HepG2 (cell line): ENCODE measurements around the gene LOC128125822.

Source experiments
- CREB1 ChIP-seq, 2 experiments: fragments of 450-650 bp in 1 of 2; IDR thresholded peaks; 2 replicates each; pipeline ENCODE4 v1.6.1; 2016 to 2017; ENCODE audit warnings: control low read depth in 1 of 2, mild to moderate bottlenecking in 1 of 2, missing compliant biosample characterization in 1 of 2, missing genetic modification characterization in 1 of 2
- HOXA9 ChIP-seq: sonication (generic); formaldehyde crosslinking; IDR thresholded peaks from 2 replicates; pipeline ENCODE4 v1.8.1; 2022; ENCODE audit warnings: missing genetic modification reagents, mild to moderate bottlenecking, moderate library complexity, borderline replicate concordance
- MBD4 ChIP-seq: IDR thresholded peaks from 2 replicates; pipeline ENCODE4 v1.6.1; 2012; ENCODE audit warnings: low read length, inconsistent platforms, borderline replicate concordance
- MXI1 ChIP-seq: IDR thresholded peaks from 3 replicates; pipeline ENCODE4 v1.6.1; 2012; ENCODE audit warnings: low read depth, low read length, inconsistent platforms, borderline replicate concordance
- POLR2AphosphoS5 ChIP-seq: IDR thresholded peaks from 2 replicates; pipeline ENCODE4 v1.6.1; 2012; ENCODE audit warnings: low read depth, low read length
- SP1 ChIP-seq, 2 experiments: fragments of 450-650 bp in 1 of 2; sonication (generic) in 1 of 2; formaldehyde crosslinking in 1 of 2; IDR thresholded peaks; 2 replicates each; pipeline versions ENCODE4 v1.4.0 to v1.6.1; 2016 to 2020; ENCODE audit warnings: missing genetic modification reagents in 1 of 2
- SP4 ChIP-seq: sonication (generic); formaldehyde crosslinking; IDR thresholded peaks from 2 replicates; pipeline ENCODE4 v1.8.1; 2023; ENCODE audit warnings: mild to moderate bottlenecking, missing genetic modification reagents
- SRSF4 ChIP-seq: fragments of 200-400 bp; formaldehyde crosslinking; IDR thresholded peaks from one replicate; pipeline ENCODE4 v1.6.1; 2018; ENCODE audit warnings: mild to moderate bottlenecking, low read depth, low read length, moderate library complexity; ENCODE audit not compliant: poor library complexity, severe bottlenecking
- ZFP62 ChIP-seq: sonication (generic); formaldehyde crosslinking; IDR thresholded peaks from 2 replicates; pipeline ENCODE4 v1.4.0; 2020; ENCODE audit warnings: missing genetic modification reagents
- ZNF20 ChIP-seq: sonication (generic); formaldehyde crosslinking; IDR thresholded peaks from 2 replicates; pipeline ENCODE4 v1.4.0; 2020; ENCODE audit warnings: mild to moderate bottlenecking, moderate library complexity, missing genetic modification reagents
- ZNF350 ChIP-seq: sonication (generic); formaldehyde crosslinking; IDR thresholded peaks from 2 replicates; pipeline ENCODE4 v1.4.0; 2020; ENCODE audit warnings: mild to moderate bottlenecking, low read depth, missing genetic modification reagents, borderline replicate concordance
- ZNF354B ChIP-seq: sonication (generic); formaldehyde crosslinking; IDR thresholded peaks from 2 replicates; pipeline ENCODE4 v1.8.0; 2022; ENCODE audit warnings: mild to moderate bottlenecking, missing genetic modification reagents
- ZNF460 ChIP-seq: sonication (generic); formaldehyde crosslinking; IDR thresholded peaks from 2 replicates; pipeline ENCODE4 v1.5.1; 2020; ENCODE audit warnings: missing genetic modification reagents, mild to moderate bottlenecking, borderline replicate concordance
- ZNF503 ChIP-seq: sonication (generic); formaldehyde crosslinking; IDR thresholded peaks from 2 replicates; pipeline ENCODE4 v1.4.0; 2020; ENCODE audit warnings: missing genetic modification reagents
- ZNF670 ChIP-seq: sonication (generic); formaldehyde crosslinking; IDR thresholded peaks from 2 replicates; pipeline ENCODE4 v1.8.0; 2022; ENCODE audit warnings: mild to moderate bottlenecking, missing genetic modification reagents, borderline replicate concordance
- ZNF746 ChIP-seq: sonication (generic); formaldehyde crosslinking; IDR thresholded peaks from 2 replicates; pipeline ENCODE4 v1.8.0; 2022; ENCODE audit warnings: mild to moderate bottlenecking, missing genetic modification reagents
- TF ChIP-seq, protein P1 (sequence below): IDR thresholded peaks from 2 replicates; pipeline ENCODE4 v1.6.1; 2018; ENCODE audit warnings: missing genetic modification reagents, mild to moderate bottlenecking, missing compliant biosample characterization
- TF ChIP-seq, protein P2 (sequence below): sonication (generic); formaldehyde crosslinking; IDR thresholded peaks from 2 replicates; pipeline ENCODE4 v1.8.0; 2023; ENCODE audit warnings: mild to moderate bottlenecking, missing genetic modification reagents
- TF ChIP-seq, protein P3 (sequence below): sonication (generic); formaldehyde crosslinking; IDR thresholded peaks from 2 replicates; pipeline ENCODE4 v1.4.0; 2020; ENCODE audit warnings: missing genetic modification reagents
- TF ChIP-seq, protein P4 (sequence below): sonication (generic); formaldehyde crosslinking; IDR thresholded peaks from 2 replicates; pipeline ENCODE4 v1.5.1; 2020; ENCODE audit warnings: mild to moderate bottlenecking, missing genetic modification reagents, borderline replicate concordance
- TF ChIP-seq, protein P5 (sequence below): sonication (generic); formaldehyde crosslinking; IDR thresholded peaks from 2 replicates; pipeline ENCODE4 v1.4.0; 2020; ENCODE audit warnings: low read depth, mild to moderate bottlenecking, missing genetic modification reagents

Gene LOC128125822

DNA sequence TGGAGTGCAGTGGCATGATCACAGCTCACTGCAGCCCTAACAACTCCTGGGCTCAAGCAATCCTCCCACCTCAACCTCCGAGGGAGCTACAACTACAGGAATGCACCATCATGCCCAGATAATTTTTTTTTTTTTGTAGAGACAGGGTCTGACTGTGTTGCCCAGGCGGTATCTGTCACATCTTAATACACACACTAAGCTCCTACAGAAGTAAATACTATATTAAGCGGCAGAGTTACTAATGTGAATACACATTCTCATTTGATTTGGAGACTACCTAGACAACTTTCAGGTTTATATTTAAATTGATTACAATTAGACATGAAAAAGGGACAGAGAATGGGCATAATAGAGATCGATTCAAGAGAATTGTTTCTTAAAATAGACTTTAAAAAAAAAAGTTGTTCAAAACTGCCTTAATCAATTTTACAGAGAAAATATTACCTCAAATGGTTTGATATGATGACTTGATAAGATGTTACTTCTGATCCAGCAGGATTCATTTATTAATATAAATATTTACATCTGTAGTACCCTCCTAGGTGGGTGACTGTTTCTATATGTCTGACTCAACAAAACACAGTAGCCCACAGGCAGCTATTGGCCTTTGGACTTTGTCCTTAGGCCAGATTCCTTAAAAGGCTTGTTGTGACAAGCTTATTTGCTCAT is 7.1 kb upstream of the LOC128125822 start (continued):
- TF ChIP-seq ZNF350 (CRISPR knock-in tag) (no peak), ZNF670 (no peak; the same call in 1 of the 2 replicates), ZNF460 (no peak), MBD4 (no peak), HOXA9 (no peak), SP4 (CRISPR knock-in tag) (no peak), ZNF20 (CRISPR knock-in tag) (no peak), ZNF354B (CRISPR knock-in tag) (no peak), MXI1 (no peak), ZNF746 (no peak), POLR2AphosphoS5 (peak; percentile 69), SRSF4 (no peak), CREB1 (IDR thresholded peaks at IDR 0.05) (no peak), CREB1 (CRISPR knock-in tag; IDR thresholded peaks at IDR 0.05) (peak; percentile 73; the same call in 1 of the 2 replicates), ZFP62 (CRISPR knock-in tag) (no peak), ZNF503 (CRISPR knock-in tag) (peak; percentile 63; the same call in 1 of the 2 replicates), SP1 (IDR thresholded peaks at IDR 0.05) (no peak), SP1 (CRISPR knock-in tag; IDR thresholded peaks at IDR 0.05) (no peak)
- TF ChIP-seq, protein P1, sequence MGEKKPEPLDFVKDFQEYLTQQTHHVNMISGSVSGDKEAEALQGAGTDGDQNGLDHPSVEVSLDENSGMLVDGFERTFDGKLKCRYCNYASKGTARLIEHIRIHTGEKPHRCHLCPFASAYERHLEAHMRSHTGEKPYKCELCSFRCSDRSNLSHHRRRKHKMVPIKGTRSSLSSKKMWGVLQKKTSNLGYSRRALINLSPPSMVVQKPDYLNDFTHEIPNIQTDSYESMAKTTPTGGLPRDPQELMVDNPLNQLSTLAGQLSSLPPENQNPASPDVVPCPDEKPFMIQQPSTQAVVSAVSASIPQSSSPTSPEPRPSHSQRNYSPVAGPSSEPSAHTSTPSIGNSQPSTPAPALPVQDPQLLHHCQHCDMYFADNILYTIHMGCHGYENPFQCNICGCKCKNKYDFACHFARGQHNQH, result peak; percentile 58
- TF ChIP-seq, protein P2, sequence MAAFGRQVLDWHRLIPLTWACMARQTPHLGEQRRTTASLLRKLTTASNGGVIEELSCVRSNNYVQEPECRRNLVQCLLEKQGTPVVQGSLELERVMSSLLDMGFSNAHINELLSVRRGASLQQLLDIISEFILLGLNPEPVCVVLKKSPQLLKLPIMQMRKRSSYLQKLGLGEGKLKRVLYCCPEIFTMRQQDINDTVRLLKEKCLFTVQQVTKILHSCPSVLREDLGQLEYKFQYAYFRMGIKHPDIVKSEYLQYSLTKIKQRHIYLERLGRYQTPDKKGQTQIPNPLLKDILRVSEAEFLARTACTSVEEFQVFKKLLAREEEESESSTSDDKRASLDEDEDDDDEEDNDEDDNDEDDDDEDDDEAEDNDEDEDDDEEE (CRISPR knock-in tag), result no peak
- TF ChIP-seq, protein P3, sequence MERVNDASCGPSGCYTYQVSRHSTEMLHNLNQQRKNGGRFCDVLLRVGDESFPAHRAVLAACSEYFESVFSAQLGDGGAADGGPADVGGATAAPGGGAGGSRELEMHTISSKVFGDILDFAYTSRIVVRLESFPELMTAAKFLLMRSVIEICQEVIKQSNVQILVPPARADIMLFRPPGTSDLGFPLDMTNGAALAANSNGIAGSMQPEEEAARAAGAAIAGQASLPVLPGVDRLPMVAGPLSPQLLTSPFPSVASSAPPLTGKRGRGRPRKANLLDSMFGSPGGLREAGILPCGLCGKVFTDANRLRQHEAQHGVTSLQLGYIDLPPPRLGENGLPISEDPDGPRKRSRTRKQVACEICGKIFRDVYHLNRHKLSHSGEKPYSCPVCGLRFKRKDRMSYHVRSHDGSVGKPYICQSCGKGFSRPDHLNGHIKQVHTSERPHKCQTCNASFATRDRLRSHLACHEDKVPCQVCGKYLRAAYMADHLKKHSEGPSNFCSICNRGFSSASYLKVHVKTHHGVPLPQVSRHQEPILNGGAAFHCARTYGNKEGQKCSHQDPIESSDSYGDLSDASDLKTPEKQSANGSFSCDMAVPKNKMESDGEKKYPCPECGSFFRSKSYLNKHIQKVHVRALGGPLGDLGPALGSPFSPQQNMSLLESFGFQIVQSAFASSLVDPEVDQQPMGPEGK (CRISPR knock-in tag), result 0 out of 2 replicates have a peak, but pooled peaks have one; percentile 22
- TF ChIP-seq, protein P4, sequence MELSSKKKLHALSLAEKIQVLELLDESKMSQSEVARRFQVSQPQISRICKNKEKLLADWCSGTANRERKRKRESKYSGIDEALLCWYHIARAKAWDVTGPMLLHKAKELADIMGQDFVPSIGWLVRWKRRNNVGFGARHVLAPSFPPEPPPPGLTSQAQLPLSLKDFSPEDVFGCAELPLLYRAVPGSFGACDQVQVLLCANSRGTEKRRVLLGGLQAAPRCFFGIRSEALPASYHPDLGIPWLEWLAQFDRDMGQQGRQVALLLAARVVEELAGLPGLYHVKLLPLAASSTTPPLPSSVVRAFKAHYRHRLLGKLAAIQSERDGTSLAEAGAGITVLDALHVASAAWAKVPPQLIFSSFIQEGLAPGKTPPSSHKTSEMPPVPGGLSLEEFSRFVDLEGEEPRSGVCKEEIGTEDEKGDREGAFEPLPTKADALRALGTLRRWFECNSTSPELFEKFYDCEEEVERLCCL (CRISPR knock-in tag), result no peak
- TF ChIP-seq, protein P5, sequence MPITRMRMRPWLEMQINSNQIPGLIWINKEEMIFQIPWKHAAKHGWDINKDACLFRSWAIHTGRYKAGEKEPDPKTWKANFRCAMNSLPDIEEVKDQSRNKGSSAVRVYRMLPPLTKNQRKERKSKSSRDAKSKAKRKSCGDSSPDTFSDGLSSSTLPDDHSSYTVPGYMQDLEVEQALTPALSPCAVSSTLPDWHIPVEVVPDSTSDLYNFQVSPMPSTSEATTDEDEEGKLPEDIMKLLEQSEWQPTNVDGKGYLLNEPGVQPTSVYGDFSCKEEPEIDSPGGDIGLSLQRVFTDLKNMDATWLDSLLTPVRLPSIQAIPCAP (CRISPR knock-in tag), result no peak
